ENCODE measurements around the gene NTSR2.

NTSR2 gene

DNA sequence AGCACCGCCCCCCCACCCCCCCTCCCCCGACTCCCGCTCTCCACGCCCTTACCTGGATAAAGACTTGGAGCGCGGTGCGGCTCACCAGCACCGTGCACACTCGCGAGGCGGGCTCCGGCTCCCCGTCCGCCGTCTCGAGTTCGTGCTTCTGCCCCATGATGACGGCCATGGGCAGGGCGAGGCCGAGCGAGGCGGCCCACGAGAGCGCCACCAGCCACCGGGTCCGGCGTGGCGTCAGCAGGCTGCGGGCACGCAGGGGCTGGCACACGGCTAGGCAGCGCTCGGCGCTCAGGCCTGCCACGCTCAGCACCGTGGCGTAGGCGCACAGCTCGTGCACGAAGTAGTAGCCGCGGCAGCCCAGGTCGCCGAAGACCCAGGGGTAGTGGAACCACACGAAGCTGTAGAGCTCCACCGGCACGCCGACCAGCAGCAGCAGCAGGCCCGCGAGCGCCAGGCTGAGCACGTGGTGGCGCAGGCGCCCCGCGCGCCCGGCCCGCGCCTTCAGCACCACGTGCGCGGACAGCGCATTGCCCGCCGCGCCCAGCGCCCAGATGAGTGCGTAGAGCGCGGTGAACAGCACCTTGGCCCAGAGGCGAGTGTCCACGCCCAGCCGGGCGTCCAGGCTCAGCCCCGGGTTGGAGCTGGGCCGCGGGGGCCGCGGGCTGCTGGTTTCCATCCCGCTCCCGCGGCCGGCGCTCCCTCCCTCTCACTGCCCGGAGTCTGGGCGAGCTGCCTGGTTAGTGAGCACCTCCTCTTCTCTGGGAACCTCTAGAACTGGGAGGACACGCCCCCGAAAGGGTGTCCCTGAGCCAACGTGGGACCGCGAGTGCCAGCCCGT is at the start of gene NTSR2:
NTSR2 (minus strand) TSS at position 742 of the 838 bp plus-strand sequence; CDS start at position 676, 66 bp downstream.
- DNase-seq (ENCODE audit: low read depth in 2 of 2, low spot score in 1 of 2) = no peak

DNA sequence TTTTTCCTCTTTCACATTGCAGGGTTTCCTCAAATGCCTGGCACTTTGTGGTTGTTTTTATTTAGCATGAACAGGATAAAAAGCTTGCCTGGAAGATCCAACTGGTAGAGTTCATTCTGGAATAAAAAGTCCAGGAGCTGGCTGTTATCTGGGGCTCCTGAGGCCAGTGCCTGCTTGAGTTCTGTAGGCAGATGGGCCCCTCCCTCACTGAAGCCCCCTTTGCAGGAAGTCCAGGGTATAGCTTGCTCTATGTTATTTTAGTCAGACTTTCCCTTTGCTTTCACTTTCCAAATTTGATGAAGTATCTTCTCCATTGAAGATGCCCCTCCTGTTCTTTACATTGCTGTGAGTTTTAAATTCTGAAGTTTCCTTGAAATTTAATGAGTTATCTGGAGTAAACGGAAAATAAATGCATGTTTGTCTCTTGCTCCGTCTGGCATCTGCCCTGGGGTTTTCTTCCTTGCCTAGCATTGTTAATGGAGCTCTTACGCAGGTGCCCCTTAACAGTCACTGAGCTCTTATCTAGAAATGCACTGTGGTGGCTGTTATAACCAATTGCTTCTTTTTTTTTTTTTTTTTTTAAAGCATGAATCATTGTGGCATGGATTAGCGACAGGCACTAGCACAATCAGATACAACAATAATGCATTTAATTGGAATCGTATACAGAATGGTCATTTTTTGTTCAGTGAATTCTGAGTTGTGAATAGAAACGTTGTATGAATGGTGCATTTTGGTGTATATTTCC is 49.4 kb upstream of the NTSR2 start:
- no peak for DNase-seq (ENCODE audit: low read depth in 2 of 2, low spot score in 1 of 2)

- no peak for DNase-seq (ENCODE audit: low read depth in 2 of 2, low spot score in 1 of 2)
These were observed 48.6 kb upstream of the NTSR2 start for GRCh38 chr2:11718606-11719005.

GRCh38 chr2:11717623-11718022 is 47.6 kb upstream of the NTSR2 start:
- DNase-seq (ENCODE audit: low read depth in 2 of 2, low spot score in 1 of 2) = no peak

DNA sequence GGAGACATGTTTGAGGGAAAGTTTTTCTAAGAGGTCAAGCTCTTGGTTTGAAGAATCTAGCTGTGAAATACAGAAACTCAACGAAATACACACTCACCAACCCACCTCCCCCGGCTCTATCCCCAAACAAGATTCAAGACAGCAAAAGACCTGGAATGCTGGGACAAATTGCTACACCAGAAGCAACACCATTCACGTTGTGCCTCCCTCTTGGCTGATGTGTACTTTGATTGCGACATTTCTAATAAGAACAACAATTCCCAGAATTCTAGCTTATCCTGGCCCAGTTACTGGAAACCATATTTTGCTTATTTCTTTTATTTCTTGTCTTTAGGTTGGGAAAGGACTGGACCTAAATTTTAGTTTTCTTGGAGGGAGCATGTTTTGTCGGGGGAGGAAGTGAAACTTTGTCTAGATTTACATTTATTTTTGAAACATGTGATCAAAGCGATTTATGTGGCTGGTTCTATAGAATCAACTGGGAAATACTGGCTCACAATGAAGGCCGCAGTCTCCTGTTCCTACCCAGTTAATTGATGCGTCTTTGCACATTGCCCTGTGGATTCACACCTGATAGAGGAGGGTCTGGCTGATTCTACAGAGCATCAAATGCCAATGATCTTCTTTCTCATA is 46.8 kb upstream of the NTSR2 start:
- no peak for DNase-seq (ENCODE audit: low read depth in 2 of 2, low spot score in 1 of 2)

- DNase-seq (ENCODE audit: low read depth in 2 of 2, low spot score in 1 of 2) = no peak
These were observed 46.1 kb upstream of the NTSR2 start for GRCh38 chr2:11715987-11716652.

DNA sequence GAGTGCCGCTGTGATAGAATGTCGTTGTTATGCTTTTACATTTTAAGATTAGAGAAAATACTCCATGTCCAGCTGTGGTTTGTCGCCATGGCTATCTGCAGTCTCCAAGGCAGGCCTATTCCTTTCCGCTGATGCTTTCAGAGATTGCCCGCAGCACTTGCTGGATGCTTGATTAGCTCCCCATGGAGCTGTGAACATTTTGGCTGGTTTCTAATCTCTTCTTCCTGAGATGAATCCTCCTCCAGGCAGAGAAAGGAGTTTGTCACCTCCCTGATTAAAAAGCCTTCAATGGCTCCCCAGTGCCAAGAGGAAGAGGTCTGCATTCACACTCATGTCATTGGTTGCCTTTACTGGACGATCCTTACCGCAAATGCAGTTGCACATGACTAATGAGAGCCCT is 43.8 kb upstream of the NTSR2 start:
- DNase-seq (ENCODE audit: low read depth in 2 of 2, low spot score in 1 of 2) = no peak

DNA sequence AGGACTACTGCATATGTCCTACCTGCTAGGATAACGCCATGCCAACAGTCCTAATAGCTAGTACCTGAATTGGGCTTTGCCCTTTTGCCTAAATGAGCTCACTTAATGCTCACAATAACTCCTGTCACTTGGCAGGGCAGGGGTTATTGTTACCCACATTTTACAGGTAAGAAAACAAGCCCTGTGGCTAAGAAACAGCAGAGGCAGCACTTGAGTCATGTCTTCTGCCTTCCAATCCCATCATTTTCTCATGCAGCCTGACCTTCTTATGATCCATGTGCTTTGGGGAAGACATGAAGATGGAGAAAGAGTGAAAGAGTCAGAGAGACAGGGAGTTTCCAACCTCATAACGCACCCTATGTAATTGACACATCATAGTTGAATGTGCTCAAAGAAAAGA is 42.9 kb upstream of the NTSR2 start:
- DNase-seq (ENCODE audit: low read depth in 2 of 2, low spot score in 1 of 2) = no peak

- DNase-seq (ENCODE audit: low read depth in 2 of 2, low spot score in 1 of 2) = no peak
These were observed 41.8 kb upstream of the NTSR2 start for GRCh38 chr2:11711751-11712150.

DNA sequence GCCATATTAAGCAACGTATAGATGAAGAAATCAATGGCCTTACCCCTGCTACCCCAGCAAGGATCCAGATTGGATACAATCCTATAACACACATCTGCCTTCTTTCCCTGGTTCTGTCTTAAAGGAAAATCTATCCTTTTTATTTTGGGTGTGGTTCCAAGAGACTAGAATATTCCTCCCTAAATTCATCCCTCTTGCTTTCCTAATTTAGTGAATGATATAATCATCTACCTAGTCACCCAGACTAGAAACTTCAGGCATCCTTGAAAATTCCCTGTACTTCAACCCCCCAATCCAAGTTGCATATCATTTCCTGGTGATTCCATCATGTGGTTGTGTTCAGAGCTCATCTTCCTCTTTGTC is 41.3 kb upstream of the NTSR2 start:
- DNase-seq (ENCODE audit: low read depth in 2 of 2, low spot score in 1 of 2) = no peak

- no peak for DNase-seq (ENCODE audit: low read depth in 2 of 2, low spot score in 1 of 2)
These were observed 40.8 kb upstream of the NTSR2 start for GRCh38 chr2:11710632-11711353.

- no peak for DNase-seq (ENCODE audit: low read depth in 2 of 2, low spot score in 1 of 2)
These were observed 40.2 kb upstream of the NTSR2 start for GRCh38 chr2:11710210-11710609.

DNA sequence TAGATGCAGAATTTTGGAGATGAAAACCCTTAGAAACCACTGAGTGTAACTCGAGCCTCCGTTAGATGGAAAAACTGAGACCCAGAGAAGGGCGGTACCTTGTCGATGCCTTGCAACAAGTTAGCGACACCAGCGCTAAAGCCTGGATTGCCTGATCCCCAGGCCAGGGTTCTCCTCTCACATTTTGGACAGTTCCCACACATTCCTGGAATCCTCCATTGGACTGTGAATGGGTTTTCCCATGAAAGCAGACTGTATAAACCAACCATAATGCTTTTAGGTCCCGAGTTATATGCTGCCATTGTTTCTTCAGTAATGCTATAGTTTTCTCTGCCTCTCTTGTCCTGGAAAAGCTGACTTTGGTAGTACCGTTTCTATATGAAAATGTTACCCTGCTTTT is 39.3 kb upstream of the NTSR2 start:
- no peak for DNase-seq (ENCODE audit: low read depth in 2 of 2, low spot score in 1 of 2)

- no peak for DNase-seq (ENCODE audit: low read depth in 2 of 2, low spot score in 1 of 2)
These were observed 38.1 kb upstream of the NTSR2 start for GRCh38 chr2:11708106-11708505.

DNA sequence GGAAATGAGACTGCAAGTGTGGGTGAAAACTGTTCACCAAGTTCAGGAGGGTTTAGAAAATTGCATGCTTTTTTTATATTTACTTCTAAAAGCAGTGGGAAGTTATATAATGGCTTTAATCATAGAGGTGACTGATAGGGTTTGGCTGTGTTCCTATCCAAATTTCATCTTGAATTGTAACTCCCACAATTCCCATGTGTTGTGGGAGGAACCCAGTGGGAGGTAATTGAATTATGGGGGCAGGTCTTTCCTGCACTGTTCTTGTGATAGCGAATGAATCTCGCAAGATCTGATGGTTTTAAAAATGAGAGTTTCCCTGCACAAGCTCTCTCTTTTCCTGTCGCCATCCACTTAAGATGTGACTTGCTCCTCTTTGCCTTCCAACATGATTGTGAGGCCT is 35.7 kb upstream of the NTSR2 start:
- no peak for DNase-seq (ENCODE audit: low read depth in 2 of 2, low spot score in 1 of 2)

DNA sequence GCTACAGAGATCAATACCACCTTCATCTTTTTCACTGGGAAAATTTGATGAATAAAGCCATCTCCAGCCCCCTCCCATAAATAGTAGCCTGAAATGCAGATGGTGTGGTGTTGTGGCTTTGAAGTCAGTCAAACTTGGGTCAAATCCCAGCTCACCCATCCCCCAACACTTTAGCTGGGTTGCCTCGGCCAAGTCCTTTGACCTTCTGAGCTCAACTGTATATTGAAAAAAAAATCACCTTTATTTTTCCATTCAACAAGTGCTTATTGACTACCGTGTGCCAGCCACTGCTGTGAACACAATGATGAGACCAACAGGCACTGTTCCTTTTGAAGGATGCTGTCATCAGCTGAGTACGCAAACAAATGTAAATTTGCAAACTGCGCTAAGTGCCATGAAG is 35.1 kb upstream of the NTSR2 start:
- DNase-seq (ENCODE audit: low read depth in 2 of 2, low spot score in 1 of 2) = no peak

- no peak for DNase-seq (ENCODE audit: low read depth in 2 of 2, low spot score in 1 of 2)
These were observed 33.7 kb upstream of the NTSR2 start for GRCh38 chr2:11703700-11704099.

- no peak for DNase-seq (ENCODE audit: low read depth in 2 of 2, low spot score in 1 of 2)
These were observed 33.0 kb upstream of the NTSR2 start for GRCh38 chr2:11702946-11703345.

GRCh38 chr2:11701751-11702301 is 31.8 kb upstream of the NTSR2 start:
- DNase-seq (ENCODE audit: low read depth in 2 of 2, low spot score in 1 of 2) = no peak

- no peak for DNase-seq (ENCODE audit: low read depth in 2 of 2, low spot score in 1 of 2)
These were observed 31.2 kb upstream of the NTSR2 start for GRCh38 chr2:11701206-11701605.
